ENCODE results near the gene IRF9. TPM values are rescaled to one million over a fixed set of nuclear protein-coding genes. Genes with fewer than 3 reads are reported as not detected.
A peak's percentile ranks its signal among the peaks of the same experiment; 100 is the strongest.

Gene IRF9
- total and polyA plus RNA-seq, 2 donors: 117 to 167 TPM

- Histone ChIP-seq H3K4me1 (ENCODE audit: control insufficient read depth in 2 of 2, insufficient read depth in 2 of 2, low read length in 2 of 2) (peaks cover 6 to 34% of the 10 kb centered on the region in 2 donors), H3K9me3 (ENCODE audit: control insufficient read depth in 2 of 2, insufficient read depth in 1 of 2, low read length in 1 of 2) (no peaks in the 10 kb centered on the region), H3K27ac (ENCODE audit: low read depth in 1 of 2, low read length in 1 of 2) (no peak overlapping the region), H3K36me3 (ENCODE audit: control insufficient read depth in 2 of 2, insufficient read depth in 2 of 2, low read length in 1 of 2) (peaks cover 59 to 71% of the 10 kb centered on the region in 2 donors), H3K27me3 (ENCODE audit: control insufficient read depth in 2 of 2, insufficient read depth in 1 of 2, low read length in 1 of 2) (no peaks in the 10 kb centered on the region), H3K4me3 (ENCODE audit: low read length in 2 of 2) (no peak overlapping the region)
- no peak for DNase-seq (ENCODE audit: low read depth in 6 of 9, low spot score in 9 of 9)
- WGBS: 97% methylated on average over 14 of the region's 14 CpGs
These were observed 3.5 kb downstream of the IRF9 start for GRCh38 chr14:24164518-24164991.

GRCh38 chr14:24165785-24166184 lies 4.7 kb downstream of the IRF9 start:
- WGBS: 97% methylated on average over 5 of the region's 5 CpGs
- Histone ChIP-seq H3K4me3 (ENCODE audit: low read length in 2 of 2) (no peak overlapping the region), H3K27ac (ENCODE audit: low read depth in 1 of 2, low read length in 1 of 2) (no peak overlapping the region), H3K9me3 (ENCODE audit: control insufficient read depth in 2 of 2, insufficient read depth in 1 of 2, low read length in 1 of 2) (no peaks in the 10 kb centered on the region), H3K36me3 (ENCODE audit: control insufficient read depth in 2 of 2, insufficient read depth in 2 of 2, low read length in 1 of 2) (peaks cover 47 to 60% of the 10 kb centered on the region in 2 donors), H3K4me1 (ENCODE audit: control insufficient read depth in 2 of 2, insufficient read depth in 2 of 2, low read length in 2 of 2) (peaks cover 4 to 28% of the 10 kb centered on the region in 2 donors), H3K27me3 (ENCODE audit: control insufficient read depth in 2 of 2, insufficient read depth in 1 of 2, low read length in 1 of 2) (no peaks in the 10 kb centered on the region)
- DNase-seq (ENCODE audit: low read depth in 6 of 9, low spot score in 9 of 9): no peak

DNA sequence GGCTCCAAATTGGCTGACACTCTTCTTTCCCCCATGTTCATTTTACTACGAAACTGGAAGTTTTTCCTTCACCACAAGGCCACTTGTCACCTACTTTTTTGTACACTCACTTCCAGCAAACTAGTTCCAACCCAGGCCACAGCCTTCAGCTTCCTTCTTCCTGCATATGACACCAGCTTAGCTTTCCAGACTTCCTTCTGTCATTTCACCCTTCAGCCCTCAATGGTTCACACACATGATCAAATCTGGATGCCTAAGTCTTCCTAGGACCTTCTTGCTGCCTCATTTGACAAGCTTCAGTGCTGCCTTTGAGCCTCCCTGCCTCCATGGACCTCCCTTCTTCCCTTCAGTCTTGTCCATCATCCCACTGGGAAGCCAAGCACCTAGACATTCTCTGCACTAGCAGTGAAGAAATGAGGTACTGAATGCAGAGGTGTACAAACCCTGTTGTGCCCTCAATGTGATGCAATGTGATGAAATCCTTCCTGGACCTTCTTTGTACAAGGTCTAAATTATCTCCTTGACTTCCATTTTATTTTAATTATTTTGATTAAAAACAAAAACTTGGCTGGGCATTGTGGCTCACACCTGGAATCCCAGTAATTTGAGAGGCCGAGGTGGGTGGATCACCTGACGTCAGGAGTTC lies 6.5 kb downstream of the IRF9 start:
- Histone ChIP-seq H3K27ac (ENCODE audit: low read depth in 1 of 2, low read length in 1 of 2) (no peak overlapping the region), H3K36me3 (ENCODE audit: control insufficient read depth in 2 of 2, insufficient read depth in 2 of 2, low read length in 1 of 2) (peaks cover 47 to 55% of the 10 kb centered on the region in 2 donors), H3K4me1 (ENCODE audit: control insufficient read depth in 2 of 2, insufficient read depth in 2 of 2, low read length in 2 of 2) (peaks cover 6 to 36% of the 10 kb centered on the region in 2 donors), H3K9me3 (ENCODE audit: control insufficient read depth in 2 of 2, insufficient read depth in 1 of 2, low read length in 1 of 2) (no peaks in the 10 kb centered on the region), H3K27me3 (ENCODE audit: control insufficient read depth in 2 of 2, insufficient read depth in 1 of 2, low read length in 1 of 2) (no peaks in the 10 kb centered on the region), H3K4me3 (ENCODE audit: low read length in 2 of 2) (no peak overlapping the region)
- DNase-seq (ENCODE audit: low read depth in 6 of 9, low spot score in 9 of 9): no peak
- WGBS: 95% methylated on average over 3 of the region's 3 CpGs

DNA sequence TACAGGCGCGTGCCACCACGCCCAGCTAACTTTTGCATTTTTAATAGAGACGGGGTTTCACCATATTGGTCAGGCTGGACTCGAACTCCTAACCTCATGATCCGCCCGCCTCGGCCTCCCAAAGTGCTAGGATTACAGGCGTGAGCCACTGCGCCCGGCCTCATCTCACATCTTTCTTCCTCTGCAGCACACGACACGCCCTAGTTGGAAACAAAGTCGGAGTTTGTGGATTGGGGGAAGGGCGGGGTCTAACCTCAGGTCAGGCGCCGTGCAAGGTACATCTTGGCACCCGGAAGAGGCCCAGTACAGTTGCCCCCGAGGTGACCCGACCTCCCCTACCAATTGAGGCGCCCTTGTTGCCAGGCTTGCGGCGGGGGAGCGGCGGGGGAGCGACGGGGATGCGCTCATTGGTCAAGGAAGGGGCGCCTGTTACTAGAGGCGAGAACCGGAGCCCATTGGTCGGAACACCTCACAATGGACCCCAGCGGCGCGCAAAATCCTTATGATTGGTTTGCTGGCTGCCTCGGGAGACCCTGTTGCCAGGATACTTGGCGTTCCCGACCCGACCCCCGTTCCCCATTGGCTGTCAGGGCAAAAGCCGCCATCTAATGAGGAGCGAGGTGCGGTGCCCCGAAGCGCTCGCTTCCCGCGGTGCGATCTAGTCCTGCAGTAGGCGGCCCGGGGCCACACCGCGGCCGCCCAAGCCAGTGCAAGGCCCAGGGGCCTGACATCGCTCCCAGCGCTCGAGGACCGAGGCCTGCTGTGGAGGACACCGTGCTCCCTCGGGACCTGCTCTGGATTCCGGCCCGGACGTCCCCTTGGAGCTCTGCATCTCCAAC lies 10.6 kb downstream of the IRF9 start, which contains the start of gene REC8:
Gene REC8 (plus strand): TSS at position 659 of the 839 bp plus-strand sequence. CDS start 473 bp downstream, outside the sequence.
- Histone ChIP-seq H3K27me3 (ENCODE audit: control insufficient read depth in 2 of 2, insufficient read depth in 1 of 2, low read length in 1 of 2) (no peaks in the 10 kb centered on the region), H3K36me3 (ENCODE audit: control insufficient read depth in 2 of 2, insufficient read depth in 2 of 2, low read length in 1 of 2) (peaks cover 20 to 44% of the 10 kb centered on the region in 2 donors), H3K4me1 (ENCODE audit: control insufficient read depth in 2 of 2, insufficient read depth in 2 of 2, low read length in 2 of 2) (peaks cover 6 to 43% of the 10 kb centered on the region in 2 donors), H3K9me3 (ENCODE audit: control insufficient read depth in 2 of 2, insufficient read depth in 1 of 2, low read length in 1 of 2) (no peaks in the 10 kb centered on the region), H3K4me3 (ENCODE audit: low read length in 2 of 2) (peak within 1 kb of the TSS; percentile 48 to 67), H3K27ac (ENCODE audit: low read depth in 1 of 2, low read length in 1 of 2) (peak within 1 kb of the TSS; percentile 48 to 79)
- 8% methylated on average over 63 of the region's 63 CpGs for WGBS
- peak in 7 of 9 donors; percentile 59 to 94 (median 85) for DNase-seq (ENCODE audit: low read depth in 6 of 9, low spot score in 9 of 9)

- H3K4me1 ChIP-seq (ENCODE audit: control insufficient read depth in 2 of 2, insufficient read depth in 2 of 2, low read length in 2 of 2): peaks cover 6 to 43% of the 10 kb centered on the region in 2 donors
- WGBS: 19% methylated on average over 30 of the region's 30 CpGs
- no peaks in the 10 kb centered on the region for H3K9me3 ChIP-seq (ENCODE audit: control insufficient read depth in 2 of 2, insufficient read depth in 1 of 2, low read length in 1 of 2)
- peaks cover 22 to 45% of the 10 kb centered on the region in 2 donors for H3K36me3 ChIP-seq (ENCODE audit: control insufficient read depth in 2 of 2, insufficient read depth in 2 of 2, low read length in 1 of 2)
- peak overlapping the region; percentile 48 to 67 for H3K4me3 ChIP-seq (ENCODE audit: low read length in 2 of 2)
- H3K27me3 ChIP-seq (ENCODE audit: control insufficient read depth in 2 of 2, insufficient read depth in 1 of 2, low read length in 1 of 2): no peaks in the 10 kb centered on the region
- DNase-seq (ENCODE audit: low read depth in 6 of 9, low spot score in 9 of 9): peak in 2 of 9 donors; percentile 21 to 44
- peak overlapping the region; percentile 36 to 79 for H3K27ac ChIP-seq (ENCODE audit: low read depth in 1 of 2, low read length in 1 of 2)
These were observed 11.3 kb downstream of the IRF9 start for GRCh38 chr14:24172261-24172860.

DNA sequence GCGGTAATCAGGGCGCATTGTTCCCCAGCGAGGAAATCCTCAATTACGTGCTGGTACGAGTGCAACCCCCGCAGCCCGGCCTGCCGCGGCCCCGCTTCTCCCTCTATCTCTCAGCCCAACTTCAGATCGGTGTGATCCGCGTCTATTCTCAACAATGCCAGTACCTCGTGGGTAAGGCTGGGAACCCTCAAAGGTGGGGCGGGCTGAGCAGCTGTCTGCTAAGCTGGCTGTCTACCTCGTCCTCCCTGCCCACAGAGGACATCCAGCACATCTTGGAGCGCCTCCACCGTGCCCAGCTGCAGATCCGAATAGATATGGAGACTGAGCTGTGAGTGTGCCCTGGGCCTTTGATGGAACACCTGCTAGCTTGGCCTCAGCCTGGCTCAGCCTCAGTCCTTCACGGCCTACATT lies 11.8 kb downstream of the IRF9 start:
- 49% methylated on average over 20 of the region's 20 CpGs for WGBS
- Histone ChIP-seq H3K4me3 (ENCODE audit: low read length in 2 of 2) (peak overlapping the region; percentile 48 to 67), H3K36me3 (ENCODE audit: control insufficient read depth in 2 of 2, insufficient read depth in 2 of 2, low read length in 1 of 2) (peaks cover 24 to 45% of the 10 kb centered on the region in 2 donors)

DNA sequence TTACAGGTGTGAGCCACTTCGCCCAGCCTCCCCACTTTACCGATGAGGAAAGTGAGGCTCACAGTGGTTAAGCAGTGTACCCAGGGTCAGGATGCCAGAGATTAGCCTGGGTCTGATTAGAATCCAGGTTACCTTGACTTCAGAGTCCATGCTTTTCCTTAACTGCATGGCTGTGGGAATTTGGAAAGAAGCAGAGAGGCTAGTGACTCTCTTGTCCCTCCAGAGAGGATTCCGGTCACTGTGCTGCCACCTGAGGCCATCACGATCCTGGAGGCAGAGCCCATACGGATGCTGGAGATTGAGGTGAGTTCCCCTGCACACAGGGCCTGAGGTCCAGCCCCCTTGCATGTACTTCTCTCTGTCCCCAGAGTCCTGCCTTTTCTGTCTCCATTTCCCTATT lies 15.5 kb downstream of the IRF9 start:
- Histone ChIP-seq H3K4me1 (ENCODE audit: control insufficient read depth in 2 of 2, insufficient read depth in 2 of 2, low read length in 2 of 2) (peaks cover 6 to 34% of the 10 kb centered on the region in 2 donors), H3K9me3 (ENCODE audit: control insufficient read depth in 2 of 2, insufficient read depth in 1 of 2, low read length in 1 of 2) (no peaks in the 10 kb centered on the region), H3K36me3 (ENCODE audit: control insufficient read depth in 2 of 2, insufficient read depth in 2 of 2, low read length in 1 of 2) (peaks cover 61 to 78% of the 10 kb centered on the region in 2 donors), H3K27ac (ENCODE audit: low read depth in 1 of 2, low read length in 1 of 2) (no peak overlapping the region), H3K4me3 (ENCODE audit: low read length in 2 of 2) (no peak overlapping the region), H3K27me3 (ENCODE audit: control insufficient read depth in 2 of 2, insufficient read depth in 1 of 2, low read length in 1 of 2) (no peaks in the 10 kb centered on the region)
- no peak for DNase-seq (ENCODE audit: low read depth in 6 of 9, low spot score in 9 of 9)
- WGBS: 99% methylated on average over 5 of the region's 5 CpGs

More for the DNA sequence above, 11.8 kb downstream of the IRF9 start:
- H3K9me3 ChIP-seq (ENCODE audit: control insufficient read depth in 2 of 2, insufficient read depth in 1 of 2, low read length in 1 of 2): no peaks in the 10 kb centered on the region
- peak in 4 of 9 donors; percentile 26 to 75 (median 56) for DNase-seq (ENCODE audit: low read depth in 6 of 9, low spot score in 9 of 9)
- H3K27ac ChIP-seq (ENCODE audit: low read depth in 1 of 2, low read length in 1 of 2): peak overlapping the region; percentile 31 to 79
- peaks cover 6 to 43% of the 10 kb centered on the region in 2 donors for H3K4me1 ChIP-seq (ENCODE audit: control insufficient read depth in 2 of 2, insufficient read depth in 2 of 2, low read length in 2 of 2)
- H3K27me3 ChIP-seq (ENCODE audit: control insufficient read depth in 2 of 2, insufficient read depth in 1 of 2, low read length in 1 of 2): no peaks in the 10 kb centered on the region

DNA sequence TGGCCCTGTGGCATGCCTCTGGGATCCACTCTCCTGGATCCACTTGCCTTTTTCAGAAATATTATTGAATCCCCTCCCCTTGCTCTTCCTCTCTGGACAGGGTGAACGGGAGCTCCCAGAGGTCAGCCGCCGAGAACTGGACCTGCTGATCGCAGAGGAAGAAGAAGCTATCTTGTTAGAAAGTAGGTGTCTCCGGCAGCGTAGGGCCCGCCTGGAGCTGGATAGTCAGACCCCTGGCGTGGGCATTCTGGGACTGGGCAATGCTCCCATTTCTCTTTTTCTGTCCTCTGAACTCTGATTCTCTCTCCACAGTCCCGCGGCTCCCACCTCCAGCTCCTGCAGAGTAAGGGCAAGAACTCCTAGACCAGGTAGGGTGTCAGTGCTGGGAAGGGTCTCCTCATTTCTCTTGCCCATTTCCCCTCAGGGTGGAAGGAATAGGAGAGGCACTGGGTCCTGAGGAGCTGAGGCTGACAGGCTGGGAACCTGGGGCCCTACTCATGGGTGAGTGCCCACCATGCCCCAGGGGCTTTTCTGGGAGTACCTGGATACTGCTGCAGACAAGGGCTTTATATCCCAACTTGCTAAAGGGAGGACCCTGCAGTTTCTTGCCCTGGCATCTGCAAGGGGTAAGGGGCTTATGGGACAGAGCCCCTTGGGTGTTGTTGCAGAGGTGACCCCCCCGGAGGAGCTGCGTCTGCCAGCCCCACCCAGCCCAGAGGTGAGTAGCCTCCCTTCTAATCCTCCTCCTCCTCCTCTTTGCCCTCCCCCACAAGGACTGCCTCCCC lies 16.2 kb downstream of the IRF9 start:
- DNase-seq (ENCODE audit: low read depth in 6 of 9, low spot score in 9 of 9): no peak
- no peak overlapping the region for H3K27ac ChIP-seq (ENCODE audit: low read depth in 1 of 2, low read length in 1 of 2)
- peaks cover 67 to 84% of the 10 kb centered on the region in 2 donors for H3K36me3 ChIP-seq (ENCODE audit: control insufficient read depth in 2 of 2, insufficient read depth in 2 of 2, low read length in 1 of 2)
- H3K4me3 ChIP-seq (ENCODE audit: low read length in 2 of 2): no peak overlapping the region
- 99% methylated on average over 12 of the region's 12 CpGs for WGBS
- H3K9me3 ChIP-seq (ENCODE audit: control insufficient read depth in 2 of 2, insufficient read depth in 1 of 2, low read length in 1 of 2): no peaks in the 10 kb centered on the region
- peaks cover 1 to 28% of the 10 kb centered on the region in 2 donors for H3K4me1 ChIP-seq (ENCODE audit: control insufficient read depth in 2 of 2, insufficient read depth in 2 of 2, low read length in 2 of 2)
- H3K27me3 ChIP-seq (ENCODE audit: control insufficient read depth in 2 of 2, insufficient read depth in 1 of 2, low read length in 1 of 2): no peaks in the 10 kb centered on the region
